Activated CD4-positive, CD25-positive, alpha-beta regulatory T cell (primary cell): ENCODE data around the gene FARS2.

ENCODE experiments used
- DNase-seq, 4 experiments: peaks; one replicate each; lab custom pipeline; 2025; lab: John Stamatoyannopoulos, UW

The FARS2 gene

GRCh38 chr6:5809450-5809849 lies 548.1 kb downstream of the FARS2 start:
- no peak for DNase-seq

GRCh38 chr6:5811997-5812396 lies 550.7 kb downstream of the FARS2 start:
- DNase-seq: no peak

- no peak for DNase-seq
Measured at GRCh38 chr6:5813625-5814027, 552.3 kb downstream of the FARS2 start.

GRCh38 chr6:5814116-5814515 lies 552.8 kb downstream of the FARS2 start:
- DNase-seq: no peak

- no peak for DNase-seq
Measured at GRCh38 chr6:5814901-5815300, 553.6 kb downstream of the FARS2 start.

- DNase-seq: no peak
Measured at GRCh38 chr6:5817869-5818268, 556.6 kb downstream of the FARS2 start.

- no peak for DNase-seq
Measured at GRCh38 chr6:5818959-5819358, 557.6 kb downstream of the FARS2 start.
